ENCODE results near the gene DRGX. TPM values are rescaled to one million over a fixed set of nuclear protein-coding genes. Genes with fewer than 3 reads are reported as not detected.

Gene DRGX
- total and polyA plus RNA-seq, 2 experiments from 2014 or later: not detected

DNA sequence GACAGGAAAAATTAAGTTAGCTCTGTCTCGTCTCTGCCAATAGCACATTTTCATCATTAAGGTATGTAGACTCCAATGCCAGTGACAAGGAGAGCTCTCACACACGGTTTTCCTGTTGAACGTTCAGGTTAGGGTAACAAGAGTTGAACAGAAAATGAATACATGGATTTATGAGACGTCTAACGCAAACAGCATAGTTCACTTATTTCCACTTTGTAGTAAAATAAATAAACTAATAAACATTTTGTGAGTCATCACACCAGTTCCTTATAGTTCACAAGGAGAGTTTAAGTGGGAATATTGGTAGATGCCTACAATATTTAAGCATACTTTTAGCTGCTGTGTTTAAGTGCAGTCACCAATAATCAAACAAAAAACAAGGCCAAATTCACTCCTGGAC lies 21.1 kb downstream of the DRGX start:
- H3K4me2 ChIP-seq: no peak overlapping the region
- H4K20me1 ChIP-seq (ENCODE audit: insufficient read depth, poor library complexity, severe bottlenecking): no peaks in the 10 kb centered on the region
- no peak overlapping the region for H3K27ac ChIP-seq
- H3K79me2 ChIP-seq: no peaks in the 10 kb centered on the region
- no peak overlapping the region for H2AFZ ChIP-seq
- H3K36me3 ChIP-seq (replicated peaks; ENCODE audit: insufficient read depth, low read depth): no peaks in the 10 kb centered on the region
- H3K4me1 ChIP-seq (ENCODE audit: insufficient read depth): no peaks in the 10 kb centered on the region
- no peak for DNase-seq (ENCODE audit: low spot score)
- H3K27me3 ChIP-seq: peaks cover 23% of the 10 kb centered on the region
- H3K9me2 ChIP-seq (replicated peaks; ENCODE audit: insufficient read depth): no peaks in the 10 kb centered on the region
- H3K9me3 ChIP-seq (ENCODE audit: low read depth): no peaks in the 10 kb centered on the region
- TF ChIP-seq EZH2 (IDR thresholded peaks at IDR 0.05; ENCODE audit: borderline replicate concordance): no peak
- TF ChIP-seq, protein P1, sequence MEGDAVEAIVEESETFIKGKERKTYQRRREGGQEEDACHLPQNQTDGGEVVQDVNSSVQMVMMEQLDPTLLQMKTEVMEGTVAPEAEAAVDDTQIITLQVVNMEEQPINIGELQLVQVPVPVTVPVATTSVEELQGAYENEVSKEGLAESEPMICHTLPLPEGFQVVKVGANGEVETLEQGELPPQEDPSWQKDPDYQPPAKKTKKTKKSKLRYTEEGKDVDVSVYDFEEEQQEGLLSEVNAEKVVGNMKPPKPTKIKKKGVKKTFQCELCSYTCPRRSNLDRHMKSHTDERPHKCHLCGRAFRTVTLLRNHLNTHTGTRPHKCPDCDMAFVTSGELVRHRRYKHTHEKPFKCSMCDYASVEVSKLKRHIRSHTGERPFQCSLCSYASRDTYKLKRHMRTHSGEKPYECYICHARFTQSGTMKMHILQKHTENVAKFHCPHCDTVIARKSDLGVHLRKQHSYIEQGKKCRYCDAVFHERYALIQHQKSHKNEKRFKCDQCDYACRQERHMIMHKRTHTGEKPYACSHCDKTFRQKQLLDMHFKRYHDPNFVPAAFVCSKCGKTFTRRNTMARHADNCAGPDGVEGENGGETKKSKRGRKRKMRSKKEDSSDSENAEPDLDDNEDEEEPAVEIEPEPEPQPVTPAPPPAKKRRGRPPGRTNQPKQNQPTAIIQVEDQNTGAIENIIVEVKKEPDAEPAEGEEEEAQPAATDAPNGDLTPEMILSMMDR (IDR thresholded peaks at IDR 0.05; ENCODE audit: poor library complexity): no peak
- TF ChIP-seq EZH2phosphoT487 (IDR thresholded peaks at IDR 0.05; ENCODE audit: low read depth, severe bottlenecking, unreplicated experiment): no peak
- WGBS (ENCODE audit: low lambda C conversion rate, missing lambda C conversion rate): 81% methylated on average over 5 of the region's 5 CpGs
- no peak overlapping the region for H3K4me3 ChIP-seq

DNA sequence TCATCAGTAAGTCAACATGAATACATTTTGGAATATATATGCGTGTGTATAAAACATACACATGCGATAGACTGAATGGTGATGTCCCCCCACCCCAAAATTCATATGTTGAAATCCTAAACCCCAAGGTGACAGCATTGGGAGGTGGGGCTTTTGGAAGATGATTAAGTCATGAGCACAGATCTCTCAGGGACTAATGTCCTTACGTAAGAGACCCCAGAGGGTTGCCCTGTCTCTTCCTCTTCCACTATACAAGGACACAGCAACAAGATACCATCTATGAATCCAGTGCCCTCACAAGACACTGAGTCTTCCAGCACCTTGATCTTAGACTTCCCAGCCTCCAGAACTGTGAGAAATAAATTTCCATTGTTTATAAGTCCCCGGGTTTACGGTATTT lies 22.5 kb downstream of the DRGX start:
- no peak overlapping the region for H2AFZ ChIP-seq
- H3K4me2 ChIP-seq: no peak overlapping the region
- TF ChIP-seq EZH2 (IDR thresholded peaks at IDR 0.05; ENCODE audit: borderline replicate concordance) (no peak), EZH2phosphoT487 (IDR thresholded peaks at IDR 0.05; ENCODE audit: low read depth, severe bottlenecking, unreplicated experiment) (no peak)
- TF ChIP-seq, protein P1 (IDR thresholded peaks at IDR 0.05; ENCODE audit: poor library complexity): no peak
- no peaks in the 10 kb centered on the region for H3K9me2 ChIP-seq (replicated peaks; ENCODE audit: insufficient read depth)
- peaks cover 23% of the 10 kb centered on the region for H3K27me3 ChIP-seq
- no peaks in the 10 kb centered on the region for H4K20me1 ChIP-seq (ENCODE audit: insufficient read depth, poor library complexity, severe bottlenecking)
- 93% methylated on average over 5 of the region's 5 CpGs for WGBS (ENCODE audit: low lambda C conversion rate, missing lambda C conversion rate)
- no peaks in the 10 kb centered on the region for H3K4me1 ChIP-seq (ENCODE audit: insufficient read depth)
- H3K27ac ChIP-seq: no peak overlapping the region
- no peaks in the 10 kb centered on the region for H3K36me3 ChIP-seq (replicated peaks; ENCODE audit: insufficient read depth, low read depth)
- no peak overlapping the region for H3K4me3 ChIP-seq
- no peaks in the 10 kb centered on the region for H3K79me2 ChIP-seq
- no peak for DNase-seq (ENCODE audit: low spot score)
- H3K9me3 ChIP-seq (ENCODE audit: low read depth): no peaks in the 10 kb centered on the region

DNA sequence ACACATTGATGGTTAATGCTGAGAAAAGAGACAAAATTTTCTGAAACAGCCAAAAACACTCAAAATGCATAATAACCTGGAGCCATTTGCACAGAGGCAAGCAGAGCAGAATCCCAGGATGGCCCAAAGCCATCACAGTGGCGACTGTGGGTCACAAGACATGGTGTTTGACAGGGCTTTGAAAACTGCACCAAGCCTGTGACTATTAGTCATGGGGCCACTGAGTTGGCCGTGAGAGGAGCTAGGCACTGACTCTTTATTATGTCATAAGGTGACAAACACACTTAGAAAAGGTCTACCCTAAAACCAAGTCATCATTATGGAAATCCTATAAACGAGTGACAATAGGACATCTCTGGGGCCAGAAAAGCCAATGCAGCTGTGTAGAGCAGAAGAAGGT lies 23.9 kb downstream of the DRGX start:
- no peak overlapping the region for H3K27ac ChIP-seq
- H3K4me1 ChIP-seq (ENCODE audit: insufficient read depth): no peaks in the 10 kb centered on the region
- peaks cover 14% of the 10 kb centered on the region for H3K27me3 ChIP-seq
- H3K4me3 ChIP-seq: no peak overlapping the region
- no peak overlapping the region for H2AFZ ChIP-seq
- H3K36me3 ChIP-seq (replicated peaks; ENCODE audit: insufficient read depth, low read depth): no peaks in the 10 kb centered on the region
- H3K79me2 ChIP-seq: no peaks in the 10 kb centered on the region
- WGBS (ENCODE audit: low lambda C conversion rate, missing lambda C conversion rate): 75% methylated on average over 3 of the region's 3 CpGs
- no peaks in the 10 kb centered on the region for H3K9me2 ChIP-seq (replicated peaks; ENCODE audit: insufficient read depth)
- H3K4me2 ChIP-seq: no peak overlapping the region
- TF ChIP-seq EZH2 (IDR thresholded peaks at IDR 0.05; ENCODE audit: borderline replicate concordance) (no peak), EZH2phosphoT487 (IDR thresholded peaks at IDR 0.05; ENCODE audit: low read depth, severe bottlenecking, unreplicated experiment) (no peak)
- TF ChIP-seq, protein P1 (IDR thresholded peaks at IDR 0.05; ENCODE audit: poor library complexity): no peak
- no peaks in the 10 kb centered on the region for H3K9me3 ChIP-seq (ENCODE audit: low read depth)
- no peaks in the 10 kb centered on the region for H4K20me1 ChIP-seq (ENCODE audit: insufficient read depth, poor library complexity, severe bottlenecking)
- no peak for DNase-seq (ENCODE audit: low spot score)
